Myocyte (in vitro differentiated cells): ENCODE data around the gene GRIK1. TPM values are rescaled to one million over a fixed set of nuclear protein-coding genes. Genes with fewer than 3 reads are reported as not detected.

Source experiments
- DNase-seq: peaks from one replicate; pipeline ENCODE4 v3.0.0-alpha.2; 2012; ENCODE audit warnings: low read depth
- total RNA-seq: library from RNA; depleted of rRNA; stranded (reverse); fragments of >200 nt; gene quantifications from 2 replicates; pipeline ENCODE4 v1.2.3, GENCODE V29; 2014

Gene GRIK1
- total RNA-seq, 1 donor from 2014 or later = 0.16 TPM

DNA sequence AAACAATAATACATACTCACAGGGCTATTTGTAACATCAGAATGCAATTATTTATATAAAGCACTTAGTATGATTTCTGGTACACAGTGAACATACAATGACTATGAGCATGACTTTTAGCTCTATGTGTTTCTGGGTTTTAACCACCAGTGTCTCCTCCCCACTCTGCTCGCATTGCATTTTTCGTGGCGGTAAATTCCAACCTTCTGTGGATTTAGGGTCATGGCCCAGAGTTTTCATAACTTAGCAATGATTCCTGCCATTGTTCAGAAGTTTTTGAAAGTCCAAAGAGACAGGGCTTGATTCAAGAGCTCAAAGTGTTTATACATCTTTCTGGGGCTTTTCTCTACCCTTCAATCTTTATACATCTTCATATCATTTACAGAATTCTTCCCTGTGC is 449.8 kb downstream of the GRIK1 start:
- no peak for DNase-seq

- DNase-seq = no peak
Observed at GRCh38 chr21:29487154-29487553, 452.6 kb downstream of the GRIK1 start.

Other genes with a start within 250 kb of the GRIK1 start
- not detected in 2 replicates for gene CLDN17, start 226.8 kb upstream of the GRIK1 start, total RNA-seq